Natural killer cell (primary cell): ENCODE measurements around the gene ARPIN. TPM values are rescaled to one million over a fixed set of nuclear protein-coding genes. Genes with fewer than 3 reads are reported as not detected.

ENCODE experiments used
- ATAC-seq, 3 donors: fragments of 150-1000 bp in 2 of 3; fragments of 200-7000 bp in 1 of 3; cut with Tn5 transposase; 1 replicate in 1 of 3; 2 replicates in 2 of 3; pipeline ENCODE4 v1.10.0; 2021; ENCODE audit warnings: mild to moderate bottlenecking in 2 of 3, moderate library complexity in 2 of 3
- DNase-seq, 2 donors: peaks; one replicate each; pipeline versions ENCODE4 v3.0.0 to v3.0.0-alpha.2; 2013 to 2021; ENCODE audit warnings: mixed read lengths in 1 of 2
- H3K27ac ChIP-seq: one replicate; pipeline ENCODE4 v1.5.1; 2013; ENCODE audit warnings: mild to moderate bottlenecking, low read length
- H3K27me3 ChIP-seq: one replicate; pipeline ENCODE4 v1.6.1; 2013; ENCODE audit warnings: low read length; ENCODE audit not compliant: control insufficient read depth, insufficient read depth
- H3K36me3 ChIP-seq: one replicate; pipeline ENCODE4 v1.6.1; 2013; ENCODE audit warnings: low read length; ENCODE audit not compliant: control insufficient read depth, insufficient read depth
- H3K4me1 ChIP-seq: one replicate; pipeline ENCODE4 v1.6.1; 2013; ENCODE audit warnings: low read length; ENCODE audit not compliant: control insufficient read depth, insufficient read depth
- H3K4me3 ChIP-seq: one replicate; pipeline ENCODE4 v1.5.1; 2013; ENCODE audit warnings: low read length
- H3K9me3 ChIP-seq: one replicate; pipeline ENCODE4 v1.6.1; 2013; ENCODE audit warnings: low read length; ENCODE audit not compliant: control insufficient read depth, insufficient read depth
- H3K27ac Mint-ChIP-seq, 2 donors: one replicate each; pipeline ENCODE4 v1.8.0; 2022; ENCODE audit warnings: mild to moderate bottlenecking in 2 of 2, mixed read lengths in 2 of 2, moderate library complexity in 1 of 2
- H3K27me3 Mint-ChIP-seq, 2 donors: one replicate each; pipeline ENCODE4 v1.8.0; 2022; ENCODE audit warnings: low read depth in 2 of 2, mixed read lengths in 2 of 2
- H3K36me3 Mint-ChIP-seq: one replicate; pipeline ENCODE4 v1.8.0; 2022; ENCODE audit warnings: mixed read lengths
- H3K4me1 Mint-ChIP-seq, 2 donors: one replicate each; pipeline ENCODE4 v1.8.0; 2022; ENCODE audit warnings: mixed read lengths in 2 of 2
- H3K4me3 Mint-ChIP-seq: one replicate; pipeline ENCODE4 v1.8.0; 2022; ENCODE audit warnings: mild to moderate bottlenecking, moderate library complexity, mixed read lengths
- H3K9me3 Mint-ChIP-seq, 2 donors: one replicate each; pipeline ENCODE4 v1.8.0; 2022; ENCODE audit warnings: mixed read lengths in 2 of 2
- WGBS: methylation state at CpG from one replicate; pipeline ENCODE4 v1.1.7; 2013; ENCODE audit warnings: missing lambda C conversion rate; ENCODE audit not compliant: insufficient coverage; 5-methylcytosine and 5-hydroxymethylcytosine counted together
- intact Hi-C: fragments of 100-400 bp; cut with micrococcal nuclease; formaldehyde crosslinking; loops from one replicate; pipeline ENCODE4 v1.14.2; 2022
- total RNA-seq, 4 donors: library from RNA; stranded (reverse); fragments of 120-200 nt in 1 of 4; gene quantifications; one replicate each; pipeline versions ENCODE4 v1.2.3 to v1.2.4, GENCODE V29; 2013 to 2022
- TF ChIP-seq, protein P1 (sequence below): fragments of 200-600 bp; IDR thresholded peaks from one replicate; pipeline ENCODE4 v1.8.0; 2022; ENCODE audit warnings: antibody characterized with exemption

The ARPIN gene
- total RNA-seq, 3 donors from 2014 or later (not counting 1 experiment from before 2014, with no cell fraction given): 0.23 to 5.5 (median 0.38) TPM

DNA sequence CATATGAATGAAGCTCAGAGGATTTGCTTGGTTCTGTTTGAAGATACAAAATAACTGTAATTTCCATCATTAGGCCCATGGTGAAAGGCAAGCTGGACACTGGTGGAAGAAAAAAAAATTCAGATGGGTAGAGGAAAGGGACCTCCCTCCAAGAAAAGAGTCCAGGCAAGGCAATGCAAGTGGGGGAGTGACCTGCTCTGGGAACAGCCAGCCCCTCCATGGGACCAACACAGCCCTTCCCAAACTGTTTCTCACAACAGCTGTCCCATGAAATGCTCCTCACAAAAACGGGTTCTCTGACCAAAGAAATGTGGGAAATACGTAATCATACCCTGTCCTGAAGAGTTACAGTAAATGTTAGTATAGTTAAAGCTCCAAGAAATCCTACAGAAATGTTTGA is 14.6 kb downstream of the ARPIN start:
- no peaks in the 10 kb centered on the region for H3K9me3 ChIP-seq
- H3K9me3 Mint-ChIP-seq: no peaks in the 10 kb centered on the region
- WGBS: 69% methylated on average over 2 of the region's 2 CpGs
- H3K4me1 ChIP-seq: peaks cover 8% of the 10 kb centered on the region
- H3K27ac Mint-ChIP-seq: no peak overlapping the region
- no peak overlapping the region for H3K27ac ChIP-seq
- no peak for ATAC-seq
- H3K4me3 Mint-ChIP-seq: no peak overlapping the region
- no peaks in the 10 kb centered on the region for H3K36me3 Mint-ChIP-seq
- TF ChIP-seq, protein P1, sequence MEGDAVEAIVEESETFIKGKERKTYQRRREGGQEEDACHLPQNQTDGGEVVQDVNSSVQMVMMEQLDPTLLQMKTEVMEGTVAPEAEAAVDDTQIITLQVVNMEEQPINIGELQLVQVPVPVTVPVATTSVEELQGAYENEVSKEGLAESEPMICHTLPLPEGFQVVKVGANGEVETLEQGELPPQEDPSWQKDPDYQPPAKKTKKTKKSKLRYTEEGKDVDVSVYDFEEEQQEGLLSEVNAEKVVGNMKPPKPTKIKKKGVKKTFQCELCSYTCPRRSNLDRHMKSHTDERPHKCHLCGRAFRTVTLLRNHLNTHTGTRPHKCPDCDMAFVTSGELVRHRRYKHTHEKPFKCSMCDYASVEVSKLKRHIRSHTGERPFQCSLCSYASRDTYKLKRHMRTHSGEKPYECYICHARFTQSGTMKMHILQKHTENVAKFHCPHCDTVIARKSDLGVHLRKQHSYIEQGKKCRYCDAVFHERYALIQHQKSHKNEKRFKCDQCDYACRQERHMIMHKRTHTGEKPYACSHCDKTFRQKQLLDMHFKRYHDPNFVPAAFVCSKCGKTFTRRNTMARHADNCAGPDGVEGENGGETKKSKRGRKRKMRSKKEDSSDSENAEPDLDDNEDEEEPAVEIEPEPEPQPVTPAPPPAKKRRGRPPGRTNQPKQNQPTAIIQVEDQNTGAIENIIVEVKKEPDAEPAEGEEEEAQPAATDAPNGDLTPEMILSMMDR: no peak
- H3K4me1 Mint-ChIP-seq: peaks cover 18 to 19% of the 10 kb centered on the region in 2 donors
- H3K4me3 ChIP-seq: no peak overlapping the region
- H3K27me3 ChIP-seq: no peaks in the 10 kb centered on the region
- no peak for DNase-seq
- H3K27me3 Mint-ChIP-seq: no peaks in the 10 kb centered on the region
- intact Hi-C loops: no loop called here
- H3K36me3 ChIP-seq: no peaks in the 10 kb centered on the region

DNA sequence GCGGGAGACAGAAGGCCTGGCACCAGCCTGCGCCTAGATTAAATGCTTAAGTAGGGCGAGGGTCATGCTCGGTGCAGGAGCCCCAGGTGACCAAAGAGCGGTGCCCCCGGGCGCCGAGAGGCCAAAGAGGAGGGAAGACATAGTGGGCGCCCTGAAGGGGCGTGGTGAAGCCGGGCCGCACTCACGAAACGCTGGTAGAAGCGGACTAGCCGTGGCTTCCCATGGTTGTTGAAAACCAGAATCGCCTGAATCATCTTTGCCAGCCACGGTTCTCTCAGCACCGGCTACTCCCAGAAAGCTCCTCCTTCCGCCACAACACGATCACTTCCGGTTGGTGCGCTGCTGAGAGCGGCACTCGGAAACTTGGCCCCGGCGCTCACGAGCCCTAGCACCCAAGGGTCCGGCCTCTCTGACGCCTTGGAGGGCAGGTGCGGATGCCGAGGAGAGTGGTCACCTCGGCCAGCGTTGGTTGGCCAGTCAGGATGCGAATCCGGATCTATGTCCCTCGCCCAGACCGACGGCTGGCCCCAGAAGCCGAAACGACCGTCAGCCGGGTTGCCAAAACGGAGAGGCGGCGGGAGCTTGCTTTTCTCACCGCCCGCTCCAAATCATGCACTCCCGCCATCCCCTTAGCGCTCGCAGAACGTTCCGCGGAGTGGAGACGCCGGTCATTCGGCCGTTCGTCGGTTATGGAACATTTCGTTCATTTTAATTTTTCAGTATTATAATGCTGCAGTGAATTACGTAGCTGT is 18.9 kb downstream of the ARPIN start, which contains the start of gene AP3S2:
TSS of gene AP3S2 (minus strand) at position 299 of the 752 bp plus-strand sequence. CDS start at position 254, 45 bp downstream.
- no peaks in the 10 kb centered on the region for H3K27me3 Mint-ChIP-seq

DNA sequence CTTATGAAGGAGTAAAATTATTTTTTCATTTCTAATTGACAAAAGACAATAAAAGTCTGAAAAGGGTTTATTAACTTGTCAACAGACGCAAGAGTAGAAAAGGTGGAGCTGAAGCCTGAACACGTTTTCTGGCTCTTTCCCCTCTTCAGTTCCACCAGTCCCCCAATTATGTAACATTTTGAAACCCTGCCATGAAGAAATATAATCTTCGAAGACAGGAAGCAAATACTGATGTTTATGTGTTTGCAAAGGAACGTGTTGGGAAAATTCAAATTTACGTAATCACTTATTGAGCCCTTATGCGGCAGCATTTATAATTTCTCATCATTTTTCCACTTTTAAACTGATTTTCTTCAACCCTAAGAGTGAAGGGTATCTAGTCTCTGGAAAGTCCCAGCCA is 19.7 kb downstream of the ARPIN start:
- Mint-ChIP-seq H3K4me3 (peak overlapping the region; percentile 99), H3K27ac (peak overlapping the region; percentile 94 to 98), H3K27me3 (no peaks in the 10 kb centered on the region), H3K4me1 (peaks cover 34 to 35% of the 10 kb centered on the region in 2 donors), H3K9me3 (no peaks in the 10 kb centered on the region), H3K36me3 (no peaks in the 10 kb centered on the region)
- ATAC-seq (no peak), DNase-seq (peak in 1 of 2 donors; percentile 17)
- Histone ChIP-seq H3K27ac (peak overlapping the region; percentile 86), H3K27me3 (no peaks in the 10 kb centered on the region), H3K9me3 (no peaks in the 10 kb centered on the region), H3K4me3 (peak overlapping the region; percentile 84), H3K36me3 (peaks cover 9% of the 10 kb centered on the region), H3K4me1 (peaks cover 15% of the 10 kb centered on the region)
- intact Hi-C loops: no loop called here
- TF ChIP-seq, protein P1: no peak
- WGBS: 54% methylated on average over 3 of the region's 6 CpGs

More for the DNA sequence above, 18.9 kb downstream of the ARPIN start, which contains the start of gene AP3S2:
- intact Hi-C loops: loop anchor here (1.0 to 2.0 kb wide), 2 partner anchors 42 to 177 kb away; no protein-coding TSS in a partner anchor
- peak within 1 kb of the TSS; percentile 86 for H3K27ac ChIP-seq
- Mint-ChIP-seq H3K27ac (peak within 1 kb of the TSS; percentile 94 to 98), H3K4me1 (peaks cover 34 to 35% of the 10 kb centered on the region in 2 donors), H3K36me3 (no peaks in the 10 kb centered on the region), H3K4me3 (peak within 1 kb of the TSS; percentile 99), H3K9me3 (no peaks in the 10 kb centered on the region)
- H3K36me3 ChIP-seq: peaks cover 1% of the 10 kb centered on the region
- DNase-seq (peak; percentile 86 to 94), ATAC-seq (peak; percentile 95 to 98 (median 97))
- peaks cover 15% of the 10 kb centered on the region for H3K4me1 ChIP-seq
- H3K4me3 ChIP-seq: peak within 1 kb of the TSS; percentile 84
- no peaks in the 10 kb centered on the region for H3K9me3 ChIP-seq
- H3K27me3 ChIP-seq: no peaks in the 10 kb centered on the region
- under 1% methylated on average over 62 of the region's 62 CpGs for WGBS
- TF ChIP-seq, protein P1: no peak
